GM19239 (cell line): Measurements from ENCODE around the gene AXIN2.
"Not testable (repeated sequence)": the region's sequence is repeated elsewhere in the genome, so short reads cannot be mapped to it uniquely, and the experiment has no call there.

Source experiments
- DNase-seq: peaks from one replicate; pipeline ENCODE4 v3.0.0; 2011; ENCODE audit warnings: low spot score; ENCODE audit not compliant: insufficient read length
- FAIRE-seq: peaks from 2 replicates; lab custom pipeline; 2011; peaks lifted over from hg19 to GRCh38; lab: Jason Lieb, UNC

AXIN2 gene

GRCh38 chr17:65538675-65539529, 22.5 kb downstream of the AXIN2 start:
- FAIRE-seq: no peak

DNA sequence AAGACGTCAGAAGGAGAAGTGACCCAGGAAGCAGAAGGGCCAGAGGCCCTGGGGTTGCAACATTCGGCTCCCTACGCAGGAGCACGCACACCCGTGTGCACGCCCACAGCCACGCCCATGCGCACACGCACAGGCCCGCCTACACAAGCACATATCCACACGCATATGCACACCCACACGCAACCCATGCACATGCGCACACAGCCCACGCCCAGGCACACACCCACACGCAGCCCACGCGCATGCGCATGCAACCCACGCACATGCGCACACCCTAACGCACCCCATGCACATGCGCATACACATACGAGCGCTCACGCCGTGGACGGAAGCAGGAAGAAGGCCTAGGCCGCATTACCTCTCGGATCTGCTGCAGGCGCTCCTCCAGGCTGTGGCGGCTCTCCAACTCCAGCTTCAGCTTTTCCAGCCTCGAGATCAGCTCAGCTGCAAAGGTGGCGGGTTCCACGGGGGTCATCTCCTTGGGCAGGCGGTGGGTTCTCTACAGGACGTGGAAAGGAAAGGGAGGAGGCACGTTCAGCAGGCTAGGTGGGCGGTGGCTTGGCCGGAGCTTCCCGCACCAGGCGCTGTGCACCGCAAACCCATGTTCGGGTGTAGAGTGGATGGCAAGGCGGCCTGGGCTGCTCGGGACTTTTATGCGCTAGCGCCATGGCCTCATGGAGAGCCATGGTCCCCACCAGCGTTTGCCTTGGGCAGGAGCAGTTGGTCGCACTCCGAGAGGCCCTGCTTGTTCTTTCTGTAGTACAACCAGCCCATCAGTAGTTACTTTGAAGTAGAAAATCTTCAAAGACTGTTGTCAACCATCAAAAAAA, 23.4 kb downstream of the AXIN2 start:
- FAIRE-seq (no peak), DNase-seq (no peak)

More at GRCh38 chr17:65538675-65539529, 22.5 kb downstream of the AXIN2 start:
- no peak for DNase-seq

GRCh38 chr17:65537343-65537844, 24.1 kb downstream of the AXIN2 start:
- FAIRE-seq (no peak), DNase-seq (no peak)

- no peak for DNase-seq
- no peak for FAIRE-seq
Observed at GRCh38 chr17:65536573-65537342, 24.7 kb downstream of the AXIN2 start.

DNA sequence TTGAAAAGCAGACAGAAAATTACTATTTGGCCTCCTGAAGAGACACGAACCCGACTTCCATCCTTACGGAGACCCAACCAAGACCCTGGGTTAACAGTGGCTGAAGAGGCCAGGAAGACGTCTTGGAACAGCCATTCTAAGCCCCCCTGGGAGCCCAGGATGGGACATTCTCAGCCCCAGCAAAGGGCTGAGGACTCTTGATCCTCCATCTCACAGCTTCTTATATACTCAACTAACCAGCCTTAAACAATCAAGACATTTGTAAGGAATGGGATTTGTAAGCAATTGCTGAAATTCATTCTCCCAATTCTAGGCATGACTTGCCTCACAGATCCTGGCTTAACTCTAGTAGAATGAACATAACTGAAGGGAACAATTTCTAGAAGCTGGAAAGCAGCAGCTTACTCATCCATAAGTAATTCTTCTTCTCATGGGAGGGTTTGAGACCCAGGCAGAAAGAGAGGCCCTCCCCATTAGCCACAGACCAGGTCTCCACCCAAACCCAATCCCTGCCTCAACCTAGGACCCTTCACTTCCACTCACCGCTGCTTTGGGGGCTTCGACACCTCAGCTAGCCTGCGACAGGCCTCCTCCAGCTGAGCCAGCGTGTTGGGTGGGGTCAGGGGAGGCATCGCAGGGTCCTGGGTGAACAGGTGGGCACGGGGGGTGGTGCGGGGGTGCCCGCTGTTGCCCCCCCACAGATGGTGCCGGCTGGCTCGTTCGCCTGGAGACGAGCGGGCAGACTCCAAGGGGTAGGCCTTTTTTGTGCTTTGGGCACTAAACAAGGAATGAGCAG, 25.5 kb downstream of the AXIN2 start:
- FAIRE-seq (no peak), DNase-seq (no peak)

DNA sequence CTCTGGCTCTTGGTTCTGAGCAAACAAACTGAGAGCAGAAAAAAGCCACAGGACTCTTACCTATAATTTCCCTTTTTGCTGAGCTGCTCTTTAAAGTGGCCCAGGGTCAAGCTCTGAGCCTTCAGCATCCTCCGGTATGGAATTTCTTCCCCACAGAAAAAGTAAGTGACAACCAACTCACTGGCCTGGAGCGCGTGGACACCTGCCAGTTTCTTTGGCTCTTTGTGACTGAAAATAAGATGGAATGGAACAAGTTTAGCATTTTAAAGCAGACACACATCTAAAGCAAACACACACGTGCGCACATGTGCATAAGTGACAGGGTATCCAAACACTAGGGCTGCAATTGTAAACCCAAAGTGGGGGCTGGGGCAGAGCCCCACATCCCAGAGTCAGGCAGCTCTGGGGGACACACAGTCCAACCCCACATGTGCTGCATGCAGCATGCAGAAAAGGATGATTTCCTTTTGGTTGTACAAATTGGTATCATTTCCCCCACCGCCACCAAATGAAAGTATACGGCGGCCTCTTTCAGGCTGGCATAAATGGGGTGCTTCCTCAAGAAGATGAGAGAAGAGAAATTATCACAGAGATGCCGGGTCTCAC, 27.5 kb downstream of the AXIN2 start:
- DNase-seq (no peak), FAIRE-seq (no peak)

DNA sequence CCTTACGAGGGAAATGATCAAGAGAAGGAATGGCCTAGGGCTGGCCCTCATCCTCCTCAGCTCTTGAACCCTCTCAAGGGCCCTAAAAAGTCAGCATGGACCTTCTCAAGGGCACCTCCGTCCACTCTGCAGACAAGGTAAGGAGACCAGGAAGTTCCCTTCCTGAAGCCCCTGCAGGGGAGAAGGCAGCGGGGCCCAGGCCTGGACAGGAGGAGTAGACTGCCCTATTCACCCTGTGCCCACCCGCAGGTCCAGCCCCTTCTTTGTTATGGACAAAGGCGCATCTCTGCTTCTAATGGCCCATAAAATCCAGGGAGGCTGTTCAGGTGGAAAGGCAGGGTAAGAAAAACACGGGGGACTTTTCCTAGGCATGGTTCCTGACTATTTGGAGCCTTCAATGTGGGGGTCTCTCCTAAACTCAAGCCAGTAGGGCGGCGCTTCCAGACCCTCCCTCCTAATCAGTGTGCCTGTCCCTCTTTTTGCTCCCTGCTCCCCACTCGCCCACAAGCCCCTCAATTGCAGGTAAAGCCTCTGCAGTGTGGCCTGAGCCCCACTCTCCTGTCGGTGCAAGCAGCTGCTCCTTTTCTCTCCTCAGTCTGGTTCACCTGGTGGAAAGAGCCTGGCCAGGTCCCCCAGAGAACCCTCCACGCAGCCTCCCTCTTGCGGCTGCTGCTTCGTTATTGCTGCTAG, 28.2 kb downstream of the AXIN2 start:
- no peak for DNase-seq
- FAIRE-seq: no peak

GRCh38 chr17:65532101-65532890, 29.2 kb downstream of the AXIN2 start:
- FAIRE-seq (no peak), DNase-seq (no peak)

GRCh38 chr17:65531256-65532100, 30.0 kb downstream of the AXIN2 start:
- no peak for FAIRE-seq
- no peak for DNase-seq

GRCh38 chr17:65530523-65531255, 30.8 kb downstream of the AXIN2 start:
- no peak for DNase-seq
- FAIRE-seq: no peak

DNA sequence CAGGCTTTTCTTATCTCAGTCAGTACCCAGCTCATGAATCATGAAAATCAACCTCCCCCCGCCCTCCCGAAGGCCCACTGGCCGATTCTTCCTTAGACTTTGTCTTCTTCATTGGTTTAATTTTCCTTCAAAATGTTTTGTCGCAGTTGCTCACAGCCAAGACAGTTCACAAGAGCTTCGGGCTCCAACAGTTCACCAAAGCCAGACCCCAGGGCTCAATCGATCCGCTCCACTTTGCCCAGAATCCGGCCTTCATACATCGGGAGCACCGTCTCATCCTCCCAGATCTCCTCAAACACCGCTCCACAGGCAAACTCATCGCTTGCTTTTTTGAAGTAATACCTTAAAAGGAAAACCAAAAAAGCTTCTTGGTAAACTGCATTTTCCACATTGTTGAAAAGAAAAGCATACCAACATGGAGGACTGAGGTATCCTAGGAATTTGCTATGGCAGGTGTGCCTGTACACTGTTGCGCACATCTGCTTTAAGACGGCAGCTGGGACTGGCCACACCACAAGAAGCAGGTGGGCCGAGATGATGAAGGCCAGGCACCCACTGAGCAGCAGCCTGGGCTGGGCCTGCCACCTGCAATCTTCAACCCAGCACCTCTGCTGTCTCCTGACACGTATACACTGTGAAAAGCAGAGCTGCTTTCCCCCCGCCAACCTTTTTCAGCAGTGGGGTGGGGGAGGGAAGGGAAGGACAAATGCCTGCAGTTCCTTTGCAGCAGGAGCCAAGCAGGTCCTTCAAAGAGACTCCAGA, 31.5 kb downstream of the AXIN2 start:
- DNase-seq (no peak), FAIRE-seq (no peak)

DNA sequence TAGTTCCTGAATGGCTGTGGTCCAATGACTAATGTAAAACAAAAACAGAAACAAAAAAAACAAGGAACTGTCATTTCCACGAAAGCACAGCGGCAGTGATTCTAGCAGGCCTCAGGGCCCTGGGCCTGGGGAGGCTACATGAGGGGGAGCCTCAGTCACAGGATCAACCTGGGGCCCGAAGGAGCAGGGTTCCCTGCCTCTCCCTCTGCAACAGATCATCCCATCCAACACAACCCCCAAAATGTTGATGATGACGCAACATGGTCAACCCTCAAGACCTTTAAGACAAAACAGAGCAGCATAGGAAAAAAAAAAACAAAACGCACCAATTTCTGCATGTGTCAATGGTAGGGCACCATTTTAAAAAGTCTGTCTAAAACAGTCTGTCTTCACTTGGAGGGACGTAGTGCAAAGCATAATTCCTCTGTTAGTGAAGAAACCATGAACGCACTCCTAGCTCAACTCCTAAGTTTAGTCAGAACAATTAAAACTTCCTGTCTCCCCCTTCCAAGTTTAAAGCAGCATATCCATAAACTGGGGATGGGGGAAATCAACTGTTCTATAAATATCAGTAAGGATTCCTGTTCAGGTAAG, 32.3 kb downstream of the AXIN2 start:
- DNase-seq (no peak), FAIRE-seq (no peak)

DNA sequence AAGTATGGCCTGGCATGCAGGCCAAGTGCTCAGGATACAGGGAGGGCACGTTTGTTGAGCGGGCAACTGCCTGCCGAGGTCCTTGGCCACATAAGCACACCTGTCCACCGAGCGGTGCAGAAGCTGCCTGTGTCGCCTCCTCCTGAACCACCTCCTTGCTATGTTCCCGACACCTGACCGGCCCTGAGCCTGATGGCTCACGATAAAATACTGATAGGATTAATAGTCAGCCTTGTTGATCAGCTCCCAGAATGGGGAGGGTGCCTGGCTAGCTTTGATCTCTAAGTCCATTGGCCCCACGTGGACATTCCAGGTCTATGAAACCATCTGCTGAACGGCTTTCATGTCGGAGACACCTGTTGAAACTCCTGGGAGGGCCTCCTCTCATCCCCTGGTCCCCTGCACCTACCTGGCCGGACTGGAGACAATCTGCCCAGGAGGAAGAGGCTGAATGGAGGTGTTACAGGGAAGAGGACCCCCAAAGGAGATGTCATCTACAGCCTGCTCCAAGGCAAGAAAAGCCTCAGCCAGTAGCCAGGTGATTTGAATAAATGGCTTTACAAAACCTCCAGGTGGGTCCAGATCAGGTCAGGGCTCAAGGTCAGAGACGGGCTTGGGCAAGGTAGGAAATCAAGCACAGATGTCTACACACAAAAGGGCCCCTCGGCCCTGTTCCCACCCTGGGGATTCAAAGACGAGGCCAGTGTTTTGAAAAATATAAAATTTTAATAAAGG, 33.4 kb downstream of the AXIN2 start:
- DNase-seq: no peak
- no peak for FAIRE-seq

DNA sequence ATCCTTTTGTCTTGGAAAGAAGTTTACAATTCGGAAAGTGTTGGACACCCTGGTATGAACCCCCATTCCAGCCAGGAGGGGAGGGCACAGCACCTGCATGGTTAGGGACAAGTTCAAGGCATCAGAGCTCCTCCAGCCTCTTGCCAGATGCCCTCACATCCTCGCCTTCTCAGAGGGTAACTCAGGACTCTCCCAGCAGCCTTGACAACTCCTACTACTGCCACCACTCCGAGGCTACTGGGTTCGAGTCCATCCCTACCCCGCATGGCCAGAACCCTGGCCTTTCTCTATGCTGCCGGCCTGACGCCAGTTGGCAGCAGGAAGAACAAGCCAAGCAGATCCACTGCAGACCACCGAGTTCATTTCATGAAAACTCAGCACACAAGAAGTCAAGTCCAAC, 34.1 kb downstream of the AXIN2 start:
- FAIRE-seq (no peak), DNase-seq (no peak)

DNA sequence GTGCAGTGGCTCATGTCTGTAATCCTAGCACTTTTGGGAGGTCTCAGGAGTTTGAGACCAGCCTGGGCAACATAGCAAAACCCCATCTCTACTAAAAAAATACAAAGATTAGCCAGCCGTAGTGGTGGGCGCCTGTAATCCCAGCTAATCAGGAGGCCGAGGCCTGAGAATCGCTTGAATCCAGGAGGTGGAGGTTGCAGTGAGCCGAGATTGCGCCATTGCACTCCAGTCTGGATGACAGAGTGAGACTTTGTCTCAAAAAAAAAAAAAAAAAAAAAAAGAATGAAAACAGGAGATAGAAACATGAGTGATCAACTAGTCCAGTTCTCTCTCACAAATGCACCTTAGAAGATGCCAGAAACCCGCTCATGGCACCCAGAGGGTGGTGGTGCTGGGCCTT, 34.6 kb downstream of the AXIN2 start:
- FAIRE-seq, DNase-seq: not testable (repeated sequence)
